ENCODE results near the gene CSE1L.
"Not testable (repeated sequence)": the region's sequence is repeated elsewhere in the genome, so short reads cannot be mapped to it uniquely, and the experiment has no call there.

CSE1L gene

DNA sequence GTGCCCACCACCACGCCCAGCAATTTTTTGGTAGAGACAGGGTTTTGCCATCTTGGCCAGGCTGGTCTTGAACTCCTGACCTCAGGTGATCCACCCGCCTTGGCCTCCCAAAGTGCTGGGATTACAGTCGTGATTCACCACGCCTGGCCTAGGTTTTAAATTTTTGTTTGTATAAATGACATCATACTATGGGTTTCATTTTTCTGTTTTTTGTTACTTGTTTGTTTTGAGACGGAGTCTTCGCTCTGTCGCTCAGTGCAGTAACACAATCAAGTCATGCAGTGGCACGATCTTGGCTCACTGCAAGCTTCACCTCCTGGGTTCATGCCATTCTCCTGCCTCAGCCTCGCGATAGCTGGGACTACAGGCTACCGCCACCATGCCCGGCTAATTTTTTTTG, 36.2 kb downstream of the CSE1L start:
- H3K36me3 ChIP-seq (ENCODE audit: control insufficient read depth, insufficient read depth, low read length), result peaks cover 99% of the 10 kb centered on the region
- H3K9ac ChIP-seq (ENCODE audit: low read length); H3K4me3 ChIP-seq (ENCODE audit: low read depth, low read length); H3K9me3 ChIP-seq (ENCODE audit: control insufficient read depth, insufficient read depth, low read depth, low read length); H3K27me3 ChIP-seq (ENCODE audit: control insufficient read depth, insufficient read depth, low read length); H3K27ac ChIP-seq (ENCODE audit: low read depth, low read length); H3K4me1 ChIP-seq (ENCODE audit: control insufficient read depth, insufficient read depth, low read length): not testable (repeated sequence)

DNA sequence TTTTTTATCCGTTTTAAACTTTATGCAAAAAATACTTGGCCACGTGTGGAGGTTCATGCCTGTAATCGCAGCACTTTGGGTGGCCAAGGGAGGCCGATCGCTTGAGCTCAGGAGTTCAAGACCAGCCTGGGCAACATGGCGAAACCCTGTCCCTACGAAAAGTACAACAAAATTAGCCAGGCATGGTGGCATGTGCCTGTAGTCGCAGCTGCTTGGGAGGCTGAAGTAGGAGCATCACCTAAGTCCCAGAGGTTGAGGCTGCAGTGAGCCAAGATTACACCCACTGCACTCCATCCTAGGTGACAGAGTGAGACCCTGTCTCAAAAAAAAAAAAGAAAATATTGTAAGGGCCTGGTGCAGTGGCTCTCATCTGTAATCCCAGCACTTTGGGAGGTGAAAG, 45.0 kb downstream of the CSE1L start:
- Histone ChIP-seq H3K36me3 (ENCODE audit: control insufficient read depth, insufficient read depth, low read length) (peaks cover 100% of the 10 kb centered on the region), H3K9ac (ENCODE audit: low read length) (no peak overlapping the region), H3K27me3 (ENCODE audit: control insufficient read depth, insufficient read depth, low read length) (no peaks in the 10 kb centered on the region), H3K4me3 (ENCODE audit: low read depth, low read length) (no peak overlapping the region), H3K27ac (ENCODE audit: low read depth, low read length) (no peak overlapping the region), H3K9me3 (ENCODE audit: control insufficient read depth, insufficient read depth, low read depth, low read length) (no peaks in the 10 kb centered on the region), H3K4me1 (ENCODE audit: control insufficient read depth, insufficient read depth, low read length) (no peaks in the 10 kb centered on the region)

DNA sequence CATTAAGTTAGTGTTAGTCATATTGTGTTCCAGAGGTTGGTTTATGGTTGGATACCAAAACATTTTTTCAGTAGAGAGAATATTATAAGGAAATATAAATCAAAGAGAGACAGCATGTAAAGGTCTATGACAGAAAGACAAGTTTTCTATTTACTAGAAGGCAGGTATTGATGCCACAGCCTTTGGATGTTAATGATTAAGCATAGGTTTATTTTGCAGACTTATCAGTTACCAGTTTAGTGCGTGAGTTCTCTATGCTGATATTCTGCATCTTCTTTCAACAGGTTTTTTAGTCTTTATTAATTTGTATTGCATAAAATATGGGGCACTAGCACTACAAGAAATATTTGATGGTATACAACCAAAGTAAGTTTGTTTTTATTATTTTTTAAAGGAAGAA, 45.6 kb downstream of the CSE1L start:
- Histone ChIP-seq H3K27me3 (ENCODE audit: control insufficient read depth, insufficient read depth, low read length) (no peaks in the 10 kb centered on the region), H3K27ac (ENCODE audit: low read depth, low read length) (no peak overlapping the region), H3K9me3 (ENCODE audit: control insufficient read depth, insufficient read depth, low read depth, low read length) (no peaks in the 10 kb centered on the region), H3K9ac (ENCODE audit: low read length) (no peak overlapping the region), H3K4me1 (ENCODE audit: control insufficient read depth, insufficient read depth, low read length) (no peaks in the 10 kb centered on the region), H3K36me3 (ENCODE audit: control insufficient read depth, insufficient read depth, low read length) (peaks cover 100% of the 10 kb centered on the region), H3K4me3 (ENCODE audit: low read depth, low read length) (no peak overlapping the region)

DNA sequence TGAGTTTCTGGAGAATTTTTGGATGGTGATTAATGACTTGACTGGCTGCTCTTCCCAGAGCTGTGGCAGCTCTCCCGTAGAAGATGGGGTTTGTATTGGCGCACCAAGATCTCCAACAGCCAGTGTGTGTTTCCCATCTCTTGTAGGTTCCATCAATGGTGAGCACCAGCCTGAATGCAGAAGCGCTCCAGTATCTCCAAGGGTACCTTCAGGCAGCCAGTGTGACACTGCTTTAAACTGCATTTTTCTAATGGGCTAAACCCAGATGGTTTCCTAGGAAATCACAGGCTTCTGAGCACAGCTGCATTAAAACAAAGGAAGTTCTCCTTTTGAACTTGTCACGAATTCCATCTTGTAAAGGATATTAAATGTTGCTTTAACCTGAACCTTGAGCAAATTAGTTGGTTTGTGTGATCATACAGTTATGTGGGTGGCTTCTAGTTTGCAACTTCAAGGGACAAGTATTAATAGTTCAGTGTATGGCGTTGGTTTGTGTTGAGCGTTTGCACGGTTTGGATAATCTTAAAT, 50.2 kb downstream of the CSE1L start:
- Histone ChIP-seq H3K27ac (ENCODE audit: low read depth, low read length) (no peak overlapping the region), H3K36me3 (ENCODE audit: control insufficient read depth, insufficient read depth, low read length) (peaks cover 95% of the 10 kb centered on the region)

GRCh38 chr20:49097159-49097558, 51.0 kb downstream of the CSE1L start:
- no peaks in the 10 kb centered on the region for H3K4me1 ChIP-seq (ENCODE audit: control insufficient read depth, insufficient read depth, low read length)
- no peak overlapping the region for H3K27ac ChIP-seq (ENCODE audit: low read depth, low read length)
- no peaks in the 10 kb centered on the region for H3K9me3 ChIP-seq (ENCODE audit: control insufficient read depth, insufficient read depth, low read depth, low read length)
- H3K27me3 ChIP-seq (ENCODE audit: control insufficient read depth, insufficient read depth, low read length), result no peaks in the 10 kb centered on the region
- H3K4me3 ChIP-seq (ENCODE audit: low read depth, low read length), result no peak overlapping the region
- H3K36me3 ChIP-seq (ENCODE audit: control insufficient read depth, insufficient read depth, low read length), result peaks cover 95% of the 10 kb centered on the region
- no peak overlapping the region for H3K9ac ChIP-seq (ENCODE audit: low read length)

More for the DNA sequence above, 50.2 kb downstream of the CSE1L start:
- Histone ChIP-seq H3K4me1 (ENCODE audit: control insufficient read depth, insufficient read depth, low read length) (no peaks in the 10 kb centered on the region), H3K27me3 (ENCODE audit: control insufficient read depth, insufficient read depth, low read length) (no peaks in the 10 kb centered on the region), H3K9ac (ENCODE audit: low read length) (no peak overlapping the region), H3K4me3 (ENCODE audit: low read depth, low read length) (no peak overlapping the region), H3K9me3 (ENCODE audit: control insufficient read depth, insufficient read depth, low read depth, low read length) (no peaks in the 10 kb centered on the region)

DNA sequence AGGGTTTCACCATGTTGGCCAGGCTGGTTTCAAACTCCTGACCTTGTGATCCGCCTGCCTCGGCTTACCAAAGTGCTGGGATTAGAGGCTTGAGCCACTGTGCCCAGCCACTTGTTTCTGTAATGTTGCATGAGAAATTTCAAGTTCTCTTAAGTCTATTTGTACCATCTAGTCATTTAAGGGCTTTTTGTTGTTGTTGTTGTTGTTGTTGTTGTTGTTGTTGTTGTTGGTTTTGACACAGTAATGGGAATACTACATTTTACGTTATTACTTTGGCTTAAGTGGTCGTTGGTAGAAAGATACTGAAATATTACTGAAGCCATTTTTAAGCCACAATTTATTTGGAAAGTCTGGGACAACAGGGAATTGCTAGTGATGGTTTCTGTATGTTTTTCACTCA, 52.0 kb downstream of the CSE1L start:
- no peak overlapping the region for H3K27ac ChIP-seq (ENCODE audit: low read depth, low read length)

DNA sequence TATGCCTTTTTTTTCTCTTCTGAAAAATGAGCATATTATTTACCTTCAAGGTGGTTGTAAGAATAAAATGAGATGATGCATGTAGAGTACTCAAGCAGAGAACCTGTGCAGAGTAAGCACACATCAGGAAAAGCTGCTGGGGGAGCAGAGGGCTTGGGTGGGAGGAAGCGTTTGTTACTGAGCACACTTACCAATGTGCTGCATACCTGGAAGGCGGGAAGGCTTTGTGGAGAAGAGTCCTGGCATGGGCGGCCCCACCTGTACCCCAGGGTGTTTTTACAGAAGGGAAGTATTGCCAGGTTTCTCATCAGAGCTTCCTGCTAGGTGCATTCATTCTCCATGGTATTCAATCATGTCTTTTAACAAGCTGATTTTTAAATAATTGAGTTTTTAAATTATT, 52.9 kb downstream of the CSE1L start:
- Histone ChIP-seq H3K4me3 (ENCODE audit: low read depth, low read length) (no peak overlapping the region), H3K27ac (ENCODE audit: low read depth, low read length) (no peak overlapping the region), H3K4me1 (ENCODE audit: control insufficient read depth, insufficient read depth, low read length) (no peaks in the 10 kb centered on the region), H3K36me3 (ENCODE audit: control insufficient read depth, insufficient read depth, low read length) (peaks cover 95% of the 10 kb centered on the region), H3K27me3 (ENCODE audit: control insufficient read depth, insufficient read depth, low read length) (no peaks in the 10 kb centered on the region), H3K9ac (ENCODE audit: low read length) (no peak overlapping the region), H3K9me3 (ENCODE audit: control insufficient read depth, insufficient read depth, low read depth, low read length) (no peaks in the 10 kb centered on the region)

More for the DNA sequence above, 52.0 kb downstream of the CSE1L start:
- Histone ChIP-seq H3K9me3 (ENCODE audit: control insufficient read depth, insufficient read depth, low read depth, low read length) (no peaks in the 10 kb centered on the region), H3K27me3 (ENCODE audit: control insufficient read depth, insufficient read depth, low read length) (no peaks in the 10 kb centered on the region), H3K9ac (ENCODE audit: low read length) (no peak overlapping the region), H3K36me3 (ENCODE audit: control insufficient read depth, insufficient read depth, low read length) (peaks cover 95% of the 10 kb centered on the region), H3K4me1 (ENCODE audit: control insufficient read depth, insufficient read depth, low read length) (no peaks in the 10 kb centered on the region), H3K4me3 (ENCODE audit: low read depth, low read length) (no peak overlapping the region)

GRCh38 chr20:49100292-49100691, 54.2 kb downstream of the CSE1L start:
- H3K9ac ChIP-seq (ENCODE audit: low read length); H3K9me3 ChIP-seq (ENCODE audit: control insufficient read depth, insufficient read depth, low read depth, low read length); H3K27me3 ChIP-seq (ENCODE audit: control insufficient read depth, insufficient read depth, low read length); H3K4me3 ChIP-seq (ENCODE audit: low read depth, low read length); H3K4me1 ChIP-seq (ENCODE audit: control insufficient read depth, insufficient read depth, low read length); H3K27ac ChIP-seq (ENCODE audit: low read depth, low read length): not testable (repeated sequence)
- peaks cover 90% of the 10 kb centered on the region for H3K36me3 ChIP-seq (ENCODE audit: control insufficient read depth, insufficient read depth, low read length)

DNA sequence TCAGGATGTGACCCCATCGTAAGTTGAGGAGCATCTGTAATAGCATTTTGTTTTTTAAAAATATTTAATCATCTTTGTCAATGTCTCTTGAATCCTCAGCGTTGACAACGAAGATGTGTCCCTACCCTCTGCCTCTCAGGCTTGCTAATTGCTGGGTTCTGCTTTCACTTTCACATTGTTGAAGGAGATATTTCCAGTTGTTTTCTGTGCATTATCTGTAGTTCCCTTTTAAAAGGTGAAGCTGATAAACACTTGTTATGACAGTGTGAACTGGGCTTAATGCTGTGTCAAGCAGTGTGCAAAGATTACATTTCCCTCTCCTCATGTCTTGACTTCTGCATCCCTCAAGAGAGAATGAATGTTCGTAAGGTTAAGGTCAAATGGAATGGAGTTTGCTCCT, 54.9 kb downstream of the CSE1L start:
- Histone ChIP-seq H3K27me3 (ENCODE audit: control insufficient read depth, insufficient read depth, low read length) (no peaks in the 10 kb centered on the region), H3K9ac (ENCODE audit: low read length) (no peak overlapping the region), H3K36me3 (ENCODE audit: control insufficient read depth, insufficient read depth, low read length) (peaks cover 83% of the 10 kb centered on the region), H3K4me1 (ENCODE audit: control insufficient read depth, insufficient read depth, low read length) (no peaks in the 10 kb centered on the region), H3K4me3 (ENCODE audit: low read depth, low read length) (no peak overlapping the region), H3K9me3 (ENCODE audit: control insufficient read depth, insufficient read depth, low read depth, low read length) (no peaks in the 10 kb centered on the region), H3K27ac (ENCODE audit: low read depth, low read length) (no peak overlapping the region)

DNA sequence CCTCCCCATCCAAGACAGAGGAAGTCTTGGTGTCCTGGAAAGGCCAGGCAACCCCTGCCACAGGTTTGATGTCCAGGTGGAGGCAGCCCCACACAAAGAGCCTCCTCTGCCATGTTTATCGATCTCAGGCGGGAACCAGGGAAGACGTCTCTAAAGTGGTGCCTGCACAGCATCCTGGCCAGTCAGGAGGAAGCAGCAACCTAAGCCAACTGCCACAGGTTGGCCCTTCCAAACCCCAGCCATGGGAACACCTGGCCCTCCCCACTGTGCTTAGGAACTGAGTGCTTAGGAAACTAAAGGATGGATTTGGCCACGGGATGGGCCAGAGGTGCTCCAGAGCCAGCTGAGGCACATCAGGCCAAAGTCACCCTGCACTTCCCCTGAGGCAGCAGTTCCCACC, 56.9 kb downstream of the CSE1L start:
- Histone ChIP-seq H3K27me3 (ENCODE audit: control insufficient read depth, insufficient read depth, low read length) (no peaks in the 10 kb centered on the region), H3K9me3 (ENCODE audit: control insufficient read depth, insufficient read depth, low read depth, low read length) (no peaks in the 10 kb centered on the region), H3K27ac (ENCODE audit: low read depth, low read length) (no peak overlapping the region), H3K4me1 (ENCODE audit: control insufficient read depth, insufficient read depth, low read length) (no peaks in the 10 kb centered on the region), H3K4me3 (ENCODE audit: low read depth, low read length) (no peak overlapping the region), H3K36me3 (ENCODE audit: control insufficient read depth, insufficient read depth, low read length) (peaks cover 66% of the 10 kb centered on the region), H3K9ac (ENCODE audit: low read length) (no peak overlapping the region)

GRCh38 chr20:49103647-49104364, 57.7 kb downstream of the CSE1L start:
- H3K9ac ChIP-seq (ENCODE audit: low read length), result no peak overlapping the region
- no peaks in the 10 kb centered on the region for H3K4me1 ChIP-seq (ENCODE audit: control insufficient read depth, insufficient read depth, low read length)
- H3K36me3 ChIP-seq (ENCODE audit: control insufficient read depth, insufficient read depth, low read length), result peaks cover 58% of the 10 kb centered on the region
- no peaks in the 10 kb centered on the region for H3K9me3 ChIP-seq (ENCODE audit: control insufficient read depth, insufficient read depth, low read depth, low read length)
- no peaks in the 10 kb centered on the region for H3K27me3 ChIP-seq (ENCODE audit: control insufficient read depth, insufficient read depth, low read length)
- H3K4me3 ChIP-seq (ENCODE audit: low read depth, low read length), result no peak overlapping the region
- no peak overlapping the region for H3K27ac ChIP-seq (ENCODE audit: low read depth, low read length)

All from HUES6 (cell line).